22Rv1 (cell line): Measurements from ENCODE around the gene SLC30A1.

Experiments
- CTCF ChIP-seq: fragments of 450-650 bp; IDR thresholded peaks from 2 replicates; pipeline ENCODE4 v1.5.1; 2017; ENCODE audit warnings: mild to moderate bottlenecking
- ZFX ChIP-seq: fragments of 450-650 bp; IDR thresholded peaks from 2 replicates; pipeline ENCODE4 v1.6.1; 2017; ENCODE audit warnings: antibody characterized with exemption, borderline replicate concordance

GRCh38 chr1:211525101-211525676 lies 53.8 kb downstream of the SLC30A1 start:
- TF ChIP-seq CTCF = no peak
- no peak for TF ChIP-seq ZFX
